Pancreas (tissue), 10 donors: ENCODE results near the gene LTBP4. TPM values are rescaled to one million over a fixed set of nuclear protein-coding genes. Genes with fewer than 3 reads are reported as not detected.

Experiments used
- ATAC-seq, 4 donors: fragments of 200-7000 bp; cut with Tn5 transposase; one replicate each; pipeline versions ENCODE4 v1.8.0 to v1.9.1; 2020; ENCODE audit warnings: mild to moderate bottlenecking in 4 of 4, moderate library complexity in 4 of 4
- DNase-seq, 6 donors: peaks; one replicate each; pipeline ENCODE4 v3.0.0-alpha.2; 2020
- FAIRE-seq: peaks from 2 replicates; lab custom pipeline; 2012; peaks lifted over from hg19 to GRCh38; lab: Jason Lieb, UNC
- H3K27ac ChIP-seq, 4 donors: fragments of 200-600 bp; sonication (generic); 1 replicate in 3 of 4; 2 replicates in 1 of 4; pipeline versions ENCODE4 v1.5.0 to v1.8.0; 2020
- H3K27me3 ChIP-seq, 4 donors: fragments of 200-600 bp; one replicate each; pipeline ENCODE4 v1.8.0; 2021
- H3K36me3 ChIP-seq, 3 donors: fragments of 200-600 bp; sonication (generic) in 1 of 3; one replicate each; pipeline versions ENCODE4 v1.5.0 to v1.8.0; 2020 to 2021
- H3K4me1 ChIP-seq, 3 donors: fragments of 200-600 bp; one replicate each; pipeline ENCODE4 v1.8.0; 2021
- H3K4me3 ChIP-seq, 4 donors: fragments of 200-600 bp; sonication (generic) in 2 of 4; one replicate each; pipeline versions ENCODE4 v1.5.0 to v1.8.0; 2020 to 2021
- H3K9me3 ChIP-seq, 4 donors: fragments of 200-600 bp; one replicate each; pipeline ENCODE4 v1.8.0; 2021
- CTCF ChIP-seq, 4 donors: fragments of 200-600 bp; sonication (generic) in 3 of 4; IDR thresholded peaks; one replicate each; pipeline versions ENCODE4 v1.5.0 to v1.8.0; 2021; ENCODE audit warnings: antibody characterized with exemption in 4 of 4
- WGBS, 2 donors: extraction: QIAGEN DNeasy Blood & Tissue Kit; methylation state at CpG; one replicate each; pipeline ENCODE4 v1.1.7; 2013; 5-methylcytosine and 5-hydroxymethylcytosine counted together
- intact Hi-C, 3 donors: fragments of 100-400 bp; cut with DNase I; formaldehyde crosslinking; loops; one replicate each; pipeline versions ENCODE4 v1.11.1 to v1.14.2; 2022
- polyA plus RNA-seq, 2 donors: library from polyadenylated mRNA; stranded (reverse); fragments of 200-250 nt; gene quantifications; one replicate each; pipeline ENCODE4 v1.2.3, GENCODE V29; 2013
- total RNA-seq, 6 donors: library from RNA; stranded (reverse); fragmentation: NEBNext Ultra II Directional in 4 of 6; extraction: Animal tissue kit (Norgen Biotek cat#: 25700) in 4 of 6; gene quantifications; one replicate each; pipeline versions ENCODE4 v1.2.1 to v1.2.4, GENCODE V29; 2021 to 2023
- donor health status: healthy with polysubstance abuse.
- donor health status: DM: no; HTN: no; CAD: no; lungs with moderate emphysema.
- donor health status: DM: no; HTN: no; CAD: no.
- donor health status: control.
- donor health status: control.
- donor health status: Bipolar disorder and iron deficiency.
- donor health status: DM: yes; HTN: yes; CAD: no.
- donor health status: DM: no; HTN: no; CAD: no.
- donor health status: DM: no; HTN: no; CAD: no.
- donor health status: DM: yes; HTN: yes; CAD: no.

LTBP4 gene
- total and polyA plus RNA-seq, 8 donors: 18.7 to 48.9 (median 28.2) TPM

GRCh38 chr19:40677156-40677555 is 76.0 kb downstream of the LTBP4 start:
- peaks cover 0 to 13% (median 0%) of the 10 kb centered on the region in 3 donors for H3K36me3 ChIP-seq
- 93 to 94% methylated on average over 23 of the region's 23 CpGs for WGBS, 2 donors

More at GRCh38 chr19:40677156-40677555, 76.0 kb downstream of the LTBP4 start:
- TF ChIP-seq CTCF (IDR thresholded peaks at IDR 0.05): no peak
- ATAC-seq (no peak), FAIRE-seq (no peak), DNase-seq (no peak)
- H3K9me3 ChIP-seq: no peaks in the 10 kb centered on the region
- no peak overlapping the region for H3K27ac ChIP-seq
- intact Hi-C loops: no loop called here
- H3K4me1 ChIP-seq: no peaks in the 10 kb centered on the region
- H3K27me3 ChIP-seq: no peaks in the 10 kb centered on the region
- H3K4me3 ChIP-seq: no peak overlapping the region

Other genes starting within 250 kb of the LTBP4 start
- under 1 TPM in 3 of 6 donors, not detected in 3; 0.06 to 0.14 (median 0.09) TPM for gene HIPK4, start 211.2 kb upstream of the LTBP4 start, total RNA-seq
- under 1 TPM; 0.05 to 0.08 TPM for gene HIPK4, start 211.2 kb upstream of the LTBP4 start, polyA plus RNA-seq
- 1 to 10 TPM; 1.4 to 3.2 (median 2.3) TPM for gene PRX, start 188.0 kb upstream of the LTBP4 start, total RNA-seq
- gene PRX, start 188.0 kb upstream of the LTBP4 start, polyA plus RNA-seq: 1 to 10 TPM; 3.2 to 3.7 TPM
- 1 to 10 TPM; 2.6 to 5.4 (median 3.9) TPM for gene SERTAD1, start 175.4 kb upstream of the LTBP4 start, total RNA-seq
- 10 to 100 TPM in 1 of 2 donors, 1 to 10 TPM in 1; 6.4 to 11.9 TPM for gene SERTAD1, start 175.4 kb upstream of the LTBP4 start, polyA plus RNA-seq
- gene SERTAD3, start 157.0 kb upstream of the LTBP4 start, total RNA-seq: 10 to 100 TPM in 1 of 6 donors, 1 to 10 TPM in 5; 4.9 to 14.8 (median 7.6) TPM
- gene SERTAD3, start 157.0 kb upstream of the LTBP4 start, polyA plus RNA-seq: 10 to 100 TPM; 11.2 to 15.0 TPM
- 10 to 100 TPM; 24.1 to 39.9 (median 34.0) TPM for gene BLVRB, start 135.6 kb upstream of the LTBP4 start, total RNA-seq
- gene BLVRB, start 135.6 kb upstream of the LTBP4 start, polyA plus RNA-seq: 10 to 100 TPM; 47.6 to 49.4 TPM
- gene SPTBN4, start 134.4 kb upstream of the LTBP4 start, total RNA-seq: 1 to 10 TPM; 1.0 to 2.5 (median 1.3) TPM
- gene SPTBN4, start 134.4 kb upstream of the LTBP4 start, polyA plus RNA-seq: 10 to 100 TPM in 1 of 2 donors, 1 to 10 TPM in 1; 9.4 to 23.9 TPM
- gene SHKBP1, start 24.5 kb upstream of the LTBP4 start, total RNA-seq: 10 to 100 TPM; 18.2 to 40.3 (median 22.7) TPM
- 10 to 100 TPM; 73.3 to 86.2 TPM for gene SHKBP1, start 24.5 kb upstream of the LTBP4 start, polyA plus RNA-seq
- 10 to 100 TPM in 1 of 6 donors, 1 to 10 TPM in 5; 3.2 to 19.1 (median 6.7) TPM for gene NUMBL, start 89.3 kb downstream of the LTBP4 start, total RNA-seq
- 10 to 100 TPM; 14.7 to 16.2 TPM for gene NUMBL, start 89.3 kb downstream of the LTBP4 start, polyA plus RNA-seq
- gene COQ8B, start 115.5 kb downstream of the LTBP4 start, total RNA-seq: 10 to 100 TPM; 12.7 to 28.6 (median 16.3) TPM
- gene COQ8B, start 115.5 kb downstream of the LTBP4 start, polyA plus RNA-seq: 10 to 100 TPM; 41.5 to 44.2 TPM
- 10 to 100 TPM in 3 of 6 donors, 1 to 10 TPM in 3; 6.9 to 12.6 (median 9.2) TPM for gene ITPKC, start 115.7 kb downstream of the LTBP4 start, total RNA-seq
- gene ITPKC, start 115.7 kb downstream of the LTBP4 start, polyA plus RNA-seq: 10 to 100 TPM; 14.5 to 20.4 TPM
- gene ACTMAP, start 149.1 kb downstream of the LTBP4 start, total RNA-seq: 1 to 10 TPM; 3.2 to 6.3 (median 4.2) TPM
- 10 to 100 TPM in 1 of 2 donors, 1 to 10 TPM in 1; 6.1 to 10.1 TPM for gene ACTMAP, start 149.1 kb downstream of the LTBP4 start, polyA plus RNA-seq
- 10 to 100 TPM; 18.9 to 33.0 (median 23.7) TPM for gene SNRPA, start 149.8 kb downstream of the LTBP4 start, total RNA-seq
- gene SNRPA, start 149.8 kb downstream of the LTBP4 start, polyA plus RNA-seq: 10 to 100 TPM; 28.0 to 32.0 TPM
- 1 to 10 TPM in 1 of 6 donors, under 1 TPM in 1, not detected in 4; 0.79 to 1.9 TPM for gene MIA, start 174.2 kb downstream of the LTBP4 start, total RNA-seq
- 1 to 10 TPM in 1 of 2 donors, under 1 TPM in 1; 0.94 to 2.2 TPM for gene MIA, start 174.2 kb downstream of the LTBP4 start, polyA plus RNA-seq
- gene RAB4B, start 176.9 kb downstream of the LTBP4 start, total RNA-seq: 10 to 100 TPM in 2 of 6 donors, 1 to 10 TPM in 4; 5.0 to 18.9 (median 9.1) TPM
- gene RAB4B, start 176.9 kb downstream of the LTBP4 start, polyA plus RNA-seq: 10 to 100 TPM; 34.3 to 45.8 TPM
- 10 to 100 TPM; 22.3 to 45.6 (median 27.4) TPM for gene EGLN2, start 197.8 kb downstream of the LTBP4 start, total RNA-seq
- gene EGLN2, start 197.8 kb downstream of the LTBP4 start, polyA plus RNA-seq: 10 to 100 TPM; 57.6 to 82.1 TPM
- gene CYP2A6, start 249.1 kb downstream of the LTBP4 start, total RNA-seq: under 1 TPM in 1 of 6 donors, not detected in 5; 0.66 TPM
- not detected for gene CYP2A6, start 249.1 kb downstream of the LTBP4 start, polyA plus RNA-seq